GM10248 (cell line): Measurements from ENCODE around the gene C17orf67.

Experiments used
- CTCF ChIA-PET: fragments of 300-600 bp; sonication (Branson Sonifier 250); formaldehyde crosslinking; extraction: SDS; loops from one replicate; lab custom pipeline; 2021; ENCODE audit warnings: antibody characterized with exemption; lab: Yijun Ruan, JAX
- POLR2A ChIA-PET: fragments of 350-650 bp; sonication (Branson Sonifier 250); formaldehyde crosslinking; extraction: SDS; loops from one replicate; lab custom pipeline; 2020; ENCODE audit warnings: antibody characterized with exemption; lab: Yijun Ruan, JAX
- DNase-seq: peaks from one replicate; pipeline ENCODE4 v3.0.0; 2012; ENCODE audit errors: extremely low spot score
- CTCF ChIP-seq: IDR thresholded peaks from 2 replicates; pipeline ENCODE4 v1.5.1; 2012; ENCODE audit warnings: mild to moderate bottlenecking, low read depth; ENCODE audit errors: extremely low read depth, missing control alignments, control extremely low read depth

The C17orf67 gene

GRCh38 chr17:56833809-56834379, at the start of gene C17orf67, which contains the start of gene DGKE:
Gene C17orf67 (minus strand): TSS chr17:56833920. CDS start chr17:56815810, 18,110 bp downstream.
Gene DGKE (plus strand): TSS chr17:56834151. CDS start chr17:56834796, 645 bp downstream.
- DNase-seq = peak; percentile 99
- ChIA-PET POLR2A (interaction anchor here (0.5 to 0.6 kb wide), 2 partner anchors 12 to 14 kb away, joined by 3 read pairs; no protein-coding TSS in a partner anchor), CTCF (interaction anchor here (0.7 to 4.8 kb wide), 6 partner anchors 12 to 106 kb away, joined by 3 to 44 read pairs (median 3); no protein-coding TSS in a partner anchor)
- TF ChIP-seq CTCF = no peak

GRCh38 chr17:56881685-56882295, 48.1 kb upstream of the C17orf67 start:
- ChIA-PET POLR2A (interaction anchor here (0.6 kb wide), 1 partner anchor 11 kb away, joined by 3 read pairs; no protein-coding TSS in a partner anchor), CTCF (interaction anchor here (1.1 kb wide), 1 partner anchor 17 kb away, joined by 3 read pairs; no protein-coding TSS in a partner anchor)

GRCh38 chr17:56880571-56880970, 46.9 kb upstream of the C17orf67 start:
- DNase-seq = no peak
- ChIA-PET CTCF (interaction anchor here (2.0 to 2.4 kb wide), 3 partner anchors 9 to 61 kb away, joined by 4 to 8 read pairs (median 7); no protein-coding TSS in a partner anchor), POLR2A (no interaction called here)
- TF ChIP-seq CTCF = no peak

More at GRCh38 chr17:56881685-56882295, 48.1 kb upstream of the C17orf67 start:
- DNase-seq = no peak
- TF ChIP-seq CTCF = no peak

GRCh38 chr17:56880133-56880532, 46.4 kb upstream of the C17orf67 start:
- POLR2A ChIA-PET = interaction anchor here (0.6 kb wide), 1 partner anchor 30 kb away, joined by 4 read pairs; no protein-coding TSS in a partner anchor
- CTCF ChIA-PET = interaction anchor here (1.0 to 2.4 kb wide), 4 partner anchors 9 to 61 kb away, joined by 3 to 8 read pairs (median 6); no protein-coding TSS in a partner anchor

GRCh38 chr17:56879280-56879679, 45.6 kb upstream of the C17orf67 start:
- TF ChIP-seq CTCF = no peak
- POLR2A ChIA-PET = interaction anchor here (0.6 kb wide), 1 partner anchor 9 kb away, joined by 3 read pairs; no protein-coding TSS in a partner anchor
- no peak for DNase-seq
- CTCF ChIA-PET = interaction anchor here (1.0 to 2.4 kb wide), 4 partner anchors 8 to 60 kb away, joined by 3 to 8 read pairs (median 6); no protein-coding TSS in a partner anchor

More at GRCh38 chr17:56880133-56880532, 46.4 kb upstream of the C17orf67 start:
- no peak for TF ChIP-seq CTCF
- no peak for DNase-seq

- ChIA-PET CTCF (interaction anchor here (0.9 to 2.2 kb wide), 5 partner anchors 9 to 72 kb away, joined by 3 to 7 read pairs (median 5); no protein-coding TSS in a partner anchor), POLR2A (interaction anchor here (1.2 kb wide), 1 partner anchor 9 kb away, joined by 3 read pairs; no protein-coding TSS in a partner anchor)
- TF ChIP-seq CTCF = no peak
- no peak for DNase-seq
These were observed 43.1 kb upstream of the C17orf67 start for GRCh38 chr17:56876766-56877179.
